HCT116 (cell line): ENCODE results near the gene CUL9. TPM values are rescaled to one million over a fixed set of nuclear protein-coding genes. Genes with fewer than 3 reads are reported as not detected.

ENCODE experiments used
- ATAC-seq: fragments of 200-7000 bp; cut with Tn5 transposase; 2 replicates; pipeline ENCODE4 v1.9.1; 2020; ENCODE audit warnings: mild to moderate bottlenecking, moderate library complexity
- BruUV-seq: library from RNA; stranded (reverse); fragments of 400-500 nt; replicated peaks from 2 replicates; lab custom pipeline; 2021; lab: Mats Ljungman, UMichigan
- CTCF ChIA-PET: fragments of 300-600 bp; sonication (Branson Sonifier 250); formaldehyde crosslinking; loops from one replicate; lab custom pipeline; 2021; ENCODE audit warnings: antibody characterized with exemption; lab: Charles Lee
- POLR2A ChIA-PET: fragments of 300-600, 350-600 bp; sonication (Branson Sonifier 250); formaldehyde crosslinking; loops from one replicate; lab custom pipeline; 2021; ENCODE audit warnings: antibody characterized with exemption; lab: Charles Lee
- RAD21 ChIA-PET, 2 experiments: fragments of 300-600 bp; sonication (Branson Sonifier 250); formaldehyde crosslinking; loops; one replicate each; lab custom pipeline; 2023; ENCODE audit warnings: low total read pairs in 2 of 2; ENCODE audit not compliant: uncharacterized antibody in 2 of 2, unreplicated experiment in 2 of 2, low non-redundant PET in 1 of 2; lab: Charles Lee
- DNase-seq: peaks from one replicate; pipeline ENCODE4 v3.0.0-alpha.2; 2010; ENCODE audit warnings: low read depth, low spot score
- H2AFZ ChIP-seq: fragments of 200-600 bp; shearing (Covaris generic), sonication (generic); 2 replicates; pipeline ENCODE4 v1.6.1; 2017; ENCODE audit warnings: low read depth, mixed run types, mixed read lengths, antibody characterized with exemption, low read length; ENCODE audit not compliant: poor library complexity, severe bottlenecking
- H3K27ac ChIP-seq: 2 replicates; pipeline ENCODE4 v1.5.1; 2012; ENCODE audit warnings: low read depth, low read length
- H3K27me3 ChIP-seq: fragments of 200-600 bp; sonication (generic); 2 replicates; pipeline ENCODE4 v1.6.1; 2016; ENCODE audit warnings: mixed run types, low read length, mixed read lengths; ENCODE audit not compliant: insufficient read depth
- H3K36me3 ChIP-seq, 2 experiments: fragments of 200-500 bp in 1 of 2; fragments of 200-600 bp in 1 of 2; sonication (Bioruptor generic) in 1 of 2; sonication (generic) in 1 of 2; 2 replicates each; pipeline versions ENCODE4 v1.5.1 to v1.6.1; 2014 to 2016; ENCODE audit warnings: low read length in 2 of 2, inconsistent platforms in 1 of 2, mixed read lengths in 1 of 2, mixed run types in 1 of 2; ENCODE audit not compliant: insufficient read depth in 2 of 2, control insufficient read depth in 1 of 2
- H3K4me1 ChIP-seq, 2 experiments: fragments of 200-600 bp in 1 of 2; sonication (generic) in 1 of 2; 2 replicates each; pipeline versions ENCODE4 v1.5.1 to v1.6.1; 2012 to 2017; ENCODE audit warnings: low read length in 2 of 2, inconsistent platforms in 1 of 2, mild to moderate bottlenecking in 1 of 2, mixed read lengths in 1 of 2, mixed run types in 1 of 2, moderate library complexity in 1 of 2; ENCODE audit not compliant: insufficient read depth in 2 of 2, control insufficient read depth in 1 of 2
- H3K4me2 ChIP-seq: fragments of 200-600 bp; sonication (generic); 2 replicates; pipeline ENCODE4 v1.6.1; 2017; ENCODE audit warnings: mixed run types, low read length, mixed read lengths
- H3K4me3 ChIP-seq, 2 experiments: fragments of 200-600 bp in 1 of 2; sonication (generic) in 1 of 2; replicated peaks in 1 of 2; 2 replicates each; pipeline ENCODE4 v1.5.1; 2011 to 2016; ENCODE audit warnings: low read length in 2 of 2, control low read depth in 1 of 2, low read depth in 1 of 2, mild to moderate bottlenecking in 1 of 2, mixed read lengths in 1 of 2, mixed run types in 1 of 2
- H3K79me2 ChIP-seq: fragments of 200-600 bp; sonication (generic); 2 replicates; pipeline ENCODE4 v1.6.1; 2017; ENCODE audit warnings: mild to moderate bottlenecking, mixed run types, low read length, moderate library complexity, mixed read lengths; ENCODE audit not compliant: insufficient read depth
- H3K9ac ChIP-seq: fragments of 200-600 bp; sonication (generic); 2 replicates; pipeline ENCODE4 v1.6.1; 2016; ENCODE audit warnings: low read length, mixed read lengths
- H3K9me2 ChIP-seq: fragments of 200-600 bp; sonication (generic), shearing (Covaris generic); 2 replicates; pipeline ENCODE4 v1.6.1; 2017; ENCODE audit warnings: mixed run types, mild to moderate bottlenecking, moderate library complexity; ENCODE audit not compliant: insufficient read depth
- H3K9me3 ChIP-seq, 2 experiments: fragments of 200-500 bp in 1 of 2; fragments of 200-600 bp in 1 of 2; sonication (Bioruptor generic) in 1 of 2; sonication (generic) in 1 of 2; 2 replicates each; pipeline ENCODE4 v1.6.1; 2014 to 2017; ENCODE audit warnings: low read length in 2 of 2, mixed read lengths in 2 of 2, inconsistent platforms in 1 of 2, low read depth in 1 of 2, mild to moderate bottlenecking in 1 of 2, mixed run types in 1 of 2, moderate library complexity in 1 of 2; ENCODE audit not compliant: control insufficient read depth in 1 of 2, insufficient read depth in 1 of 2
- H4K20me1 ChIP-seq: fragments of 200-600 bp; sonication (generic), shearing (Covaris generic); 2 replicates; pipeline ENCODE4 v1.6.1; 2017; ENCODE audit warnings: mixed run types, mild to moderate bottlenecking, moderate library complexity; ENCODE audit not compliant: insufficient read depth
- CBX3 ChIP-seq: IDR thresholded peaks from 2 replicates; pipeline ENCODE4 v1.6.1; 2012; ENCODE audit warnings: low read depth
- ELF1 ChIP-seq: IDR thresholded peaks from 2 replicates; pipeline ENCODE4 v1.6.1; 2012; ENCODE audit warnings: low read depth, borderline replicate concordance
- EZH2 ChIP-seq: fragments of 200-600 bp; sonication (generic); IDR thresholded peaks from 2 replicates; pipeline ENCODE4 v1.6.1; 2017; ENCODE audit warnings: antibody characterized with exemption, mixed run types
- EZH2phosphoT487 ChIP-seq: fragments of 200-600 bp; IDR thresholded peaks from 2 replicates; pipeline ENCODE4 v1.6.1; 2018; ENCODE audit warnings: antibody characterized with exemption, borderline replicate concordance
- FOSL1 ChIP-seq: IDR thresholded peaks from 2 replicates; pipeline ENCODE4 v1.6.1; 2012; ENCODE audit warnings: low read depth
- JUND ChIP-seq: IDR thresholded peaks from 2 replicates; pipeline ENCODE4 v1.6.1; 2012
- POLR2A ChIP-seq: IDR thresholded peaks from 2 replicates; pipeline ENCODE4 v1.7.0; 2011; ENCODE audit warnings: borderline replicate concordance; ENCODE audit not compliant: insufficient read depth, insufficient read length; ENCODE audit errors: extremely low read depth
- POLR2AphosphoS5 ChIP-seq: IDR thresholded peaks from 2 replicates; pipeline ENCODE4 v1.6.1; 2011; ENCODE audit warnings: mild to moderate bottlenecking, low read depth, low read length, moderate library complexity
- RAD21 ChIP-seq: IDR thresholded peaks from 2 replicates; pipeline ENCODE4 v1.6.1; 2012; ENCODE audit warnings: low read depth, mild to moderate bottlenecking
- SIN3A ChIP-seq: IDR thresholded peaks from 2 replicates; pipeline ENCODE4 v1.6.1; 2012; ENCODE audit warnings: low read depth
- SP1 ChIP-seq: IDR thresholded peaks from 2 replicates; pipeline ENCODE4 v1.6.1; 2012; ENCODE audit warnings: low read depth
- SRF ChIP-seq: IDR thresholded peaks from 2 replicates; pipeline ENCODE4 v1.6.1; 2012; ENCODE audit warnings: low read depth
- TCF7L2 ChIP-seq: IDR thresholded peaks from 2 replicates; pipeline ENCODE4 v1.7.0; 2011; ENCODE audit warnings: borderline replicate concordance, inconsistent platforms; ENCODE audit not compliant: insufficient read depth, insufficient read length; ENCODE audit errors: extremely low read depth
- ZFX ChIP-seq: fragments of 450-650 bp; IDR thresholded peaks from 2 replicates; pipeline ENCODE4 v1.6.1; 2017
- ZNF274 ChIP-seq: fragments of 200-500 bp; sonication (Bioruptor generic); IDR thresholded peaks from 2 replicates; pipeline ENCODE4 v1.6.1; 2014; ENCODE audit warnings: mild to moderate bottlenecking, low read depth, low read length, inconsistent platforms
- intact Hi-C: fragments of 100-400 bp; cut with micrococcal nuclease; formaldehyde crosslinking; loops from 2 replicates; pipeline ENCODE4 v1.10.0; 2022
- total RNA-seq: library from RNA; stranded (reverse); gene quantifications from one replicate; pipeline ENCODE4 v1.2.1, GENCODE V29; 2021; ENCODE audit not compliant: unreplicated experiment
- TF ChIP-seq, protein P1 (sequence below): IDR thresholded peaks from 2 replicates; pipeline ENCODE4 v1.6.1; 2012; ENCODE audit warnings: low read depth
- TF ChIP-seq, protein P2 (sequence below), 3 experiments: fragments of 200-600 bp in 1 of 3; sonication (generic) in 1 of 3; IDR thresholded peaks in 2 of 3; conservative IDR thresholded peaks in 1 of 3; 2 replicates each; pipeline ENCODE4 v1.5.1; 2012 to 2017; ENCODE audit warnings: low read depth in 2 of 3, low read length in 2 of 3, antibody characterized with exemption in 1 of 3, borderline replicate concordance in 1 of 3, control low read depth in 1 of 3, mild to moderate bottlenecking in 1 of 3, mixed read lengths in 1 of 3, mixed run types in 1 of 3, moderate library complexity in 1 of 3; ENCODE audit not compliant: insufficient read depth in 1 of 3
- TF ChIP-seq, protein P3 (sequence below): IDR thresholded peaks from 2 replicates; pipeline ENCODE4 v1.6.1; 2012
- TF ChIP-seq, protein P4 (sequence below): IDR thresholded peaks from 2 replicates; pipeline ENCODE4 v1.6.1; 2011; ENCODE audit warnings: mild to moderate bottlenecking, low read length, moderate library complexity; ENCODE audit not compliant: insufficient replicate concordance; ENCODE audit errors: extremely low read depth
- TF ChIP-seq, protein P5 (sequence below): IDR thresholded peaks from 2 replicates; pipeline ENCODE4 v1.6.1; 2012

CUL9 gene
- total RNA-seq, 1 experiment from 2014 or later, result 36.5 TPM

DNA sequence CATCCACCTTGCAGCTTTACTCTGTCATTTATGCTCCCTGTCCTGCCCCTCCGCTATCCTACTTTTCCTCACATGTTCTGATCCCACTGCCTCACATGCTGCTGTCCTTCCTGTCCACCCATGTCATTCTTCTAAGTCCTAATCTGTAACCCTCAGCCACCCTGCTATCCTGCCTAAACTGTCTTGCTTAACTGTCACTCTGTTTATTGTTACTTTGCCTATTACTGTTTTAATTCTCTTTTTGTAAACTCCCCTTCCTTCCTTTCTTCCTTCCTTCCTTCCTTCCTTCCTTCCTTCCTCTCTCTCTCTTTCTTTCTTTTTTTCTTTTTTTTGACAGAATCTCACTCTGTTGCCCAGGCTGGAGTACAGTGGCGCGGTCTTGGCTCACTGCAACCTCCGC, 1.4 kb downstream of the CUL9 start:
- CTCF ChIA-PET, result no interaction called here
- Histone ChIP-seq H3K36me3 (peaks cover 7 to 10% of the 10 kb centered on the region in 2 experiments; a peak in 3 of 4 replicates), H3K27ac (no peak overlapping the region), H3K4me2 (peak overlapping the region; percentile 86), H3K9me2 (no peaks in the 10 kb centered on the region), H3K4me3 (peak overlapping the region in 1 of 2 experiments; percentile 78; a peak in 1 of 4 replicates), H3K79me2 (peaks cover 6% of the 10 kb centered on the region), H3K9ac (no peak overlapping the region), H4K20me1 (no peaks in the 10 kb centered on the region), H2AFZ (no peak overlapping the region), H3K9me3 (no peaks in the 10 kb centered on the region), H3K4me1 (peaks cover 2 to 28% of the 10 kb centered on the region in 2 experiments; a peak in 3 of 4 replicates), H3K27me3 (no peaks in the 10 kb centered on the region)
- intact Hi-C loops, result no loop called here
- no TSS peak for BruUV-seq
- RAD21 ChIA-PET, result no interaction called here
- no peak for DNase-seq
- POLR2A ChIA-PET, result no interaction called here
- no peak for ATAC-seq
- TF ChIP-seq, protein P1, sequence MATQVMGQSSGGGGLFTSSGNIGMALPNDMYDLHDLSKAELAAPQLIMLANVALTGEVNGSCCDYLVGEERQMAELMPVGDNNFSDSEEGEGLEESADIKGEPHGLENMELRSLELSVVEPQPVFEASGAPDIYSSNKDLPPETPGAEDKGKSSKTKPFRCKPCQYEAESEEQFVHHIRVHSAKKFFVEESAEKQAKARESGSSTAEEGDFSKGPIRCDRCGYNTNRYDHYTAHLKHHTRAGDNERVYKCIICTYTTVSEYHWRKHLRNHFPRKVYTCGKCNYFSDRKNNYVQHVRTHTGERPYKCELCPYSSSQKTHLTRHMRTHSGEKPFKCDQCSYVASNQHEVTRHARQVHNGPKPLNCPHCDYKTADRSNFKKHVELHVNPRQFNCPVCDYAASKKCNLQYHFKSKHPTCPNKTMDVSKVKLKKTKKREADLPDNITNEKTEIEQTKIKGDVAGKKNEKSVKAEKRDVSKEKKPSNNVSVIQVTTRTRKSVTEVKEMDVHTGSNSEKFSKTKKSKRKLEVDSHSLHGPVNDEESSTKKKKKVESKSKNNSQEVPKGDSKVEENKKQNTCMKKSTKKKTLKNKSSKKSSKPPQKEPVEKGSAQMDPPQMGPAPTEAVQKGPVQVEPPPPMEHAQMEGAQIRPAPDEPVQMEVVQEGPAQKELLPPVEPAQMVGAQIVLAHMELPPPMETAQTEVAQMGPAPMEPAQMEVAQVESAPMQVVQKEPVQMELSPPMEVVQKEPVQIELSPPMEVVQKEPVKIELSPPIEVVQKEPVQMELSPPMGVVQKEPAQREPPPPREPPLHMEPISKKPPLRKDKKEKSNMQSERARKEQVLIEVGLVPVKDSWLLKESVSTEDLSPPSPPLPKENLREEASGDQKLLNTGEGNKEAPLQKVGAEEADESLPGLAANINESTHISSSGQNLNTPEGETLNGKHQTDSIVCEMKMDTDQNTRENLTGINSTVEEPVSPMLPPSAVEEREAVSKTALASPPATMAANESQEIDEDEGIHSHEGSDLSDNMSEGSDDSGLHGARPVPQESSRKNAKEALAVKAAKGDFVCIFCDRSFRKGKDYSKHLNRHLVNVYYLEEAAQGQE, result no peak
- TF ChIP-seq TCF7L2 (no peak), SIN3A (no peak), SRF (no peak), EZH2 (no peak), JUND (no peak), SP1 (no peak), ZFX (no peak), RAD21 (no peak), POLR2AphosphoS5 (no peak), ZNF274 (no peak), EZH2phosphoT487 (no peak), CBX3 (no peak), ELF1 (no peak), FOSL1 (no peak), POLR2A (no peak)
- TF ChIP-seq, protein P2, sequence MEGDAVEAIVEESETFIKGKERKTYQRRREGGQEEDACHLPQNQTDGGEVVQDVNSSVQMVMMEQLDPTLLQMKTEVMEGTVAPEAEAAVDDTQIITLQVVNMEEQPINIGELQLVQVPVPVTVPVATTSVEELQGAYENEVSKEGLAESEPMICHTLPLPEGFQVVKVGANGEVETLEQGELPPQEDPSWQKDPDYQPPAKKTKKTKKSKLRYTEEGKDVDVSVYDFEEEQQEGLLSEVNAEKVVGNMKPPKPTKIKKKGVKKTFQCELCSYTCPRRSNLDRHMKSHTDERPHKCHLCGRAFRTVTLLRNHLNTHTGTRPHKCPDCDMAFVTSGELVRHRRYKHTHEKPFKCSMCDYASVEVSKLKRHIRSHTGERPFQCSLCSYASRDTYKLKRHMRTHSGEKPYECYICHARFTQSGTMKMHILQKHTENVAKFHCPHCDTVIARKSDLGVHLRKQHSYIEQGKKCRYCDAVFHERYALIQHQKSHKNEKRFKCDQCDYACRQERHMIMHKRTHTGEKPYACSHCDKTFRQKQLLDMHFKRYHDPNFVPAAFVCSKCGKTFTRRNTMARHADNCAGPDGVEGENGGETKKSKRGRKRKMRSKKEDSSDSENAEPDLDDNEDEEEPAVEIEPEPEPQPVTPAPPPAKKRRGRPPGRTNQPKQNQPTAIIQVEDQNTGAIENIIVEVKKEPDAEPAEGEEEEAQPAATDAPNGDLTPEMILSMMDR (IDR thresholded peaks at IDR 0.05 in 2 of 3, conservative IDR thresholded peaks at IDR 0.05 in 1 of 3; ENCODE audit: borderline replicate concordance in 1 of 3, insufficient read depth in 1 of 3, low read depth in 2 of 3, low read length in 2 of 3), result no peak
- TF ChIP-seq, protein P3, sequence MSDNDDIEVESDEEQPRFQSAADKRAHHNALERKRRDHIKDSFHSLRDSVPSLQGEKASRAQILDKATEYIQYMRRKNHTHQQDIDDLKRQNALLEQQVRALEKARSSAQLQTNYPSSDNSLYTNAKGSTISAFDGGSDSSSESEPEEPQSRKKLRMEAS, result no peak
- TF ChIP-seq, protein P4, sequence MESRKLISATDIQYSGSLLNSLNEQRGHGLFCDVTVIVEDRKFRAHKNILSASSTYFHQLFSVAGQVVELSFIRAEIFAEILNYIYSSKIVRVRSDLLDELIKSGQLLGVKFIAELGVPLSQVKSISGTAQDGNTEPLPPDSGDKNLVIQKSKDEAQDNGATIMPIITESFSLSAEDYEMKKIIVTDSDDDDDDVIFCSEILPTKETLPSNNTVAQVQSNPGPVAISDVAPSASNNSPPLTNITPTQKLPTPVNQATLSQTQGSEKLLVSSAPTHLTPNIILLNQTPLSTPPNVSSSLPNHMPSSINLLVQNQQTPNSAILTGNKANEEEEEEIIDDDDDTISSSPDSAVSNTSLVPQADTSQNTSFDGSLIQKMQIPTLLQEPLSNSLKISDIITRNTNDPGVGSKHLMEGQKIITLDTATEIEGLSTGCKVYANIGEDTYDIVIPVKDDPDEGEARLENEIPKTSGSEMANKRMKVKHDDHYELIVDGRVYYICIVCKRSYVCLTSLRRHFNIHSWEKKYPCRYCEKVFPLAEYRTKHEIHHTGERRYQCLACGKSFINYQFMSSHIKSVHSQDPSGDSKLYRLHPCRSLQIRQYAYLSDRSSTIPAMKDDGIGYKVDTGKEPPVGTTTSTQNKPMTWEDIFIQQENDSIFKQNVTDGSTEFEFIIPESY, result no peak
- TF ChIP-seq, protein P5, sequence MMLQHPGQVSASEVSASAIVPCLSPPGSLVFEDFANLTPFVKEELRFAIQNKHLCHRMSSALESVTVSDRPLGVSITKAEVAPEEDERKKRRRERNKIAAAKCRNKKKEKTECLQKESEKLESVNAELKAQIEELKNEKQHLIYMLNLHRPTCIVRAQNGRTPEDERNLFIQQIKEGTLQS, result no peak
